ENCODE results near the gene ZNF670. TPM values are rescaled to one million over a fixed set of nuclear protein-coding genes. Genes with fewer than 3 reads are reported as not detected.

Gene ZNF670
- total and polyA plus RNA-seq, 9 of the 15 experiments (the other 6 are each of a cell fraction or from before 2014, with no cell fraction given) = 7.1 to 23.4 (median 11.8) TPM

DNA sequence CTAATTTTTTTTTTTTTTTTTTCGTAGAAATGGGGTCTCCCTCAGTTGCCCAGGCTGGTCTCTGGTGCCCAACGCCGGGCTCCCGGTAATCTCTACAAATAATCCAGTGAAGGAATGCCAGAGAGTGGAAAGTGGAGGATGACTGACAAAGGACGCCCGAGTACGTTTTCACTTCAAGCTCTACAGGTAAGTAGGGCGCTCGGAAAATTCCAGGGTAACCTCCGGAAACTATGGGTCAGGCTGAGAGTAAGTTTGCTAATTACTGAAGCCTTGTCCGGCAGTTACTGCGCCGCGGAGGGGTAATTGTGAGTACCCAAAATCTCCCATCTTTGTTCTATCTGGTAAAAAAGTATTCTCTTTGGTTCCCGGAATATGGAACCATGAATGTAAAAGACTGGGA is 27.4 kb upstream of the ZNF670 start (continued):
- TF ChIP-seq ZNF174 (CRISPR knock-in tag; IDR thresholded peaks at IDR 0.05) = no peak

DNA sequence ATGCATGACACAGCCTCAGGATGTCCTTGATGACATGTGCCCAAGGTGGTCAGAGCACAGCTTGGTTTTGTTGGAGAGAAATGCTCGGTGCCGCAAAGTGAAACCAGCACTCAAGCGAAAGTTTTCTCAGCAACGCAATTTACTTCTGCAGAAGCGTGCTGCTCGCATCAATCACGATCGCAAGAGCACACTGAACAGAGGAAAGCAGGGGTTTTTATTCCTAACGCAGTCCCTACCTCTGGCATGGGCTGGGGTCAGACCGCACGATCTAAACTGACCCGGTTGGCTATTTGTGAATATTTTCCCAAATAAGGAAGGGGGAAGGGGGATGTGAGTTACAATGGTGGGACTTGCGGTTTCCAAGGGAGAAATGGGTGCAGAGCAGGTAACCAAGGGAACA is 26.4 kb upstream of the ZNF670 start:
- H3K4me3 ChIP-seq = no peak overlapping the region
- WGBS (ENCODE audit: insufficient coverage, low coverage, missing lambda C conversion rate) = 92% methylated on average over 12 of the region's 13 CpGs
- TF ChIP-seq ZNF444 (CRISPR knock-in tag; IDR thresholded peaks at IDR 0.05) = no peak
- no peak for TF ChIP-seq BDP1 (IDR thresholded peaks at IDR 0.05; ENCODE audit: insufficient read depth, insufficient read length)
- TF ChIP-seq PHF21A (IDR thresholded peaks at IDR 0.05; ENCODE audit: borderline replicate concordance, low read depth) = no peak
- TF ChIP-seq HEY1 (CRISPR knock-in tag; IDR thresholded peaks at IDR 0.05; ENCODE audit: borderline replicate concordance) = no peak
- TF ChIP-seq, protein P1, sequence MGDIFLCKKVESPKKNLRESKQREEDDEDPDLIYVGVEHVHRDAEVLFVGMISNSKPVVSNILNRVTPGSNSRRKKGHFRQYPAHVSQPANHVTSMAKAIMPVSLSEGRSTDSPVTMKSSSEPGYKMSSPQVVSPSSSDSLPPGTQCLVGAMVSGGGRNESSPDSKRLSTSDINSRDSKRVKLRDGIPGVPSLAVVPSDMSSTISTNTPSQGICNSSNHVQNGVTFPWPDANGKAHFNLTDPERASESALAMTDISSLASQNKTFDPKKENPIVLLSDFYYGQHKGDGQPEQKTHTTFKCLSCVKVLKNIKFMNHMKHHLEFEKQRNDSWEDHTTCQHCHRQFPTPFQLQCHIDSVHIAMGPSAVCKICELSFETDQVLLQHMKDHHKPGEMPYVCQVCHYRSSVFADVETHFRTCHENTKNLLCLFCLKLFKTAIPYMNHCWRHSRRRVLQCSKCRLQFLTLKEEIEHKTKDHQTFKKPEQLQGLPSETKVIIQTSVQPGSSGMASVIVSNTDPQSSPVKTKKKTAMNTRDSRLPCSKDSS (IDR thresholded peaks at IDR 0.05; ENCODE audit: low read depth, partially characterized antibody) = no peak
- peak in 1 of 2 experiments; percentile 7; a peak in 1 of 3 replicates for TF ChIP-seq CBX3 (IDR thresholded peaks at IDR 0.05; ENCODE audit: borderline replicate concordance in 1 of 2, low read length in 2 of 2)
- no peak for TF ChIP-seq FOXA1 (IDR thresholded peaks at IDR 0.05; ENCODE audit: borderline replicate concordance)
- TF ChIP-seq CHD4 (IDR thresholded peaks at IDR 0.05; ENCODE audit: insufficient read depth, insufficient replicate concordance, low read depth, low read length, poor library complexity, severe bottlenecking) = no peak
- no peak for TF ChIP-seq FOXK2 (conservative IDR thresholded peaks at IDR 0.05 in 1 of 2, IDR thresholded peaks at IDR 0.05 in 1 of 2; ENCODE audit: low read depth in 2 of 2)
- TF ChIP-seq NRF1 (conservative IDR thresholded peaks at IDR 0.05 in 1 of 2, IDR thresholded peaks at IDR 0.05 in 1 of 2) = no peak
- TF ChIP-seq CXXC5 (CRISPR knock-in tag; IDR thresholded peaks at IDR 0.05) = no peak
- TF ChIP-seq SMARCA4 (IDR thresholded peaks at IDR 0.05) = no peak
- no peak for TF ChIP-seq NR1H2 (CRISPR knock-in tag; IDR thresholded peaks at IDR 0.05)
- TF ChIP-seq FOXK1 (CRISPR knock-in tag; IDR thresholded peaks at IDR 0.05; ENCODE audit: borderline replicate concordance) = 0 out of 2 replicates have a peak, but pooled peaks have one; percentile 35
- TF ChIP-seq MXI1 (IDR thresholded peaks at IDR 0.05; ENCODE audit: low read depth, low read length) = no peak
- TF ChIP-seq ZNF212 (CRISPR knock-in tag; IDR thresholded peaks at IDR 0.05) = no peak
- no peak for TF ChIP-seq RNF2 (IDR thresholded peaks at IDR 0.05)
- no peak for TF ChIP-seq SREBF1 (IDR thresholded peaks at IDR 0.05; ENCODE audit: borderline replicate concordance, low read depth, low read length)
- TF ChIP-seq ZNF445 (CRISPR knock-in tag; IDR thresholded peaks at IDR 0.05; ENCODE audit: low read depth) = no peak
- TF ChIP-seq MECOM (CRISPR knock-in tag; IDR thresholded peaks at IDR 0.05) = no peak
- no peak for TF ChIP-seq DIDO1 (tag; IDR thresholded peaks at IDR 0.05; ENCODE audit: low read depth)
- no peak for TF ChIP-seq ZNF707 (CRISPR knock-in tag; conservative IDR thresholded peaks at IDR 0.05)

More for the DNA sequence above, 26.4 kb upstream of the ZNF670 start:
- H3K4me2 ChIP-seq (ENCODE audit: insufficient read depth, low read length) = 0 out of 2 replicates have a peak overlapping the region, but pooled peaks have one; percentile 15
- FAIRE-seq = no peak
- no peaks in the 10 kb centered on the region for H3K9me1 ChIP-seq (ENCODE audit: control insufficient read depth, insufficient read depth, low read length)
- peaks cover 34% of the 10 kb centered on the region for H3K9me3 ChIP-seq (replicated peaks; ENCODE audit: control insufficient read depth, insufficient read depth, low read depth, low read length)
- intact Hi-C loops (cut with micrococcal nuclease) = loop anchor here (2.0 kb wide), 1 partner anchor 26 kb away; the partner anchor contains the start of gene ZNF670
- in situ Hi-C loops (cut with MboI) = no loop called here
- H3K27ac ChIP-seq (ENCODE audit: extremely low read depth, low read depth, low read length) = peak overlapping the region; percentile 88; the same call in 2 of the 3 replicates
- peak overlapping the region; percentile 50 for H2AFZ ChIP-seq (ENCODE audit: low read depth, low read length)
- POLR2A ChIA-PET = interaction anchor here (0.6 kb wide), 1 partner anchor 372 kb away, joined by 3 read pairs; no protein-coding TSS in a partner anchor
- peaks cover 29% of the 10 kb centered on the region for H3K36me3 ChIP-seq (ENCODE audit: control insufficient read depth, insufficient read depth, low read length)
- peaks cover 27% of the 10 kb centered on the region for H3K79me2 ChIP-seq (ENCODE audit: control insufficient read depth, insufficient read depth, low read length)
- no peaks in the 10 kb centered on the region for H4K20me1 ChIP-seq (replicated peaks; ENCODE audit: control insufficient read depth, insufficient read depth, low read length)
- no peak for ATAC-seq
- CTCF ChIA-PET (ENCODE audit: low intra/inter-chr PET ratio) = no interaction called here
- DNase-seq (ENCODE audit: extremely low read depth in 1 of 4, low spot score in 3 of 4) = no peak
- no peak overlapping the region for H3K9ac ChIP-seq (ENCODE audit: insufficient read depth in 1 of 2, low read depth in 2 of 2, low read length in 2 of 2)
- peaks cover 9 to 11% of the 10 kb centered on the region in 2 experiments for H3K4me1 ChIP-seq (replicated peaks in 1 of 2; ENCODE audit: control insufficient read depth in 2 of 2, insufficient read depth in 2 of 2, low read length in 2 of 2)
- H3K27me3 ChIP-seq (ENCODE audit: control insufficient read depth in 2 of 2, insufficient read depth in 2 of 2, low read length in 2 of 2) = no peaks in the 10 kb centered on the region
- BruUV-seq (replicated peaks) = no TSS peak

Measured in K562 (cell line).